SKM-1 (cell line): Measurements from ENCODE around the gene ZNF83.
"Not testable (repeated sequence)": the region's sequence is repeated elsewhere in the genome, so short reads cannot be mapped to it uniquely, and the experiment has no call there.

Experiments used
- DNase-seq: peaks from one replicate; lab custom pipeline; 2025; ENCODE audit not compliant: unreplicated experiment; lab: John Stamatoyannopoulos, UW

The ZNF83 gene

GRCh38 chr19:52637718-52638585 lies at the start of gene ZNF83:
Gene ZNF83 (minus strand): TSS chr19:52638355.
- DNase-seq: peak; percentile 57

DNA sequence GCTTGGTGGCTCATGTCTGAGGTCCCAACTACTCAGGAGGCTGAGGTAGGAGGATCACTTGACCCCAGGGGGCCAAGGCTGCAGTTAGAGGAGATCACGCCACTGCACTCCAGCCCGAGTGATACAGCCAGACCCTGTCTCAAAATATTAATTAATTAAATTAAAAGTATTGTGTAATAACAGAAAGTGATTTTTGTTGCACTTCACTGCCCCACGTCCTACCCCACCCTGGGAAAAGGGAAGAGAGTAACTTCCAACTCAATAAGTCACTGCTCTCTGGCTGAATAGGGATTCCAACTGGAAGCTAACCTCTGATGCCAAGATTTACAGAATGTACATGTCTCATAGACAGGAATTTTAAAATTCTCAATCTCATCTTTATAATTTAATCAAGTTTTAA lies 49.5 kb upstream of the ZNF83 start:
- no peak for DNase-seq

GRCh38 chr19:52685811-52686210 lies 47.7 kb upstream of the ZNF83 start:
- DNase-seq: no peak

- DNase-seq: not testable (repeated sequence)
These were observed 43.1 kb upstream of the ZNF83 start for GRCh38 chr19:52681216-52681615.

DNA sequence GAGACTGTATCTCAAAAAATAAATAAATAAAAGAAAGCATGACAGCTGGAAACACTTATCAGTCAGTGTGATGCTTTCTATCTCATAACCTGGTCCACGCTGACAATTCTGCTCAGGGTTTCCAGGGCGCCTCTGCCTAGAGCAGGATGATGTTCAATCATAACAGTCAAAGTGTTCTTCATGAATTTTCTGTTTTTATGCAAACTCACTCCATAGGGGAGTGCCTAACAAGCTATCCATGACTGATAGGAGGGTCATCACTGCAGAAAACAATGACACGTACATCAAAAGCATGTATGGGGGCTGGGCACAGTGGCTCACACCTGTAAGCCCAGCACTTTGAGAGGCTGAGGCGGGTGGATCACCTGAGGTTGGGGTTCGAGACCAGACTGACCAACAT lies 41.4 kb upstream of the ZNF83 start:
- no peak for DNase-seq

DNA sequence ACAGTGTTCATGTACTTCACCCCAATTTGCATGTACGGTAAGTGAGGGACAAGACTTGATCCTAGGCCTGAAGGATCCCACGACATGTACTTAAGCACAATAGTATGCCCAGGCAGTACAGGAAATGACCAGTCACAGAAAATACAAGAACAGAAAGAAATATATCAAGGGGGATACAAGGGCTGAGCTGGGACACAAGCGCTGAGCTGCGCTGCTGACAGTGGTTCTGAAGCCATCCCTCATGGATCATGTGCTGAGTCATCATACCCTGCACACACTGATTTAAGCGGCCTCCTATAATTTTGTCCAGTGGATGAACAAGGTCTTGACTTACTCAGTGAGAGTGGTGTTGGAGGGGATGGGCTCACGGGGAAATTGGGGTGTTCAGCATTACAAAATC lies 37.1 kb upstream of the ZNF83 start:
- not testable (repeated sequence) for DNase-seq

GRCh38 chr19:52673014-52673413 lies 34.9 kb upstream of the ZNF83 start:
- no peak for DNase-seq

DNA sequence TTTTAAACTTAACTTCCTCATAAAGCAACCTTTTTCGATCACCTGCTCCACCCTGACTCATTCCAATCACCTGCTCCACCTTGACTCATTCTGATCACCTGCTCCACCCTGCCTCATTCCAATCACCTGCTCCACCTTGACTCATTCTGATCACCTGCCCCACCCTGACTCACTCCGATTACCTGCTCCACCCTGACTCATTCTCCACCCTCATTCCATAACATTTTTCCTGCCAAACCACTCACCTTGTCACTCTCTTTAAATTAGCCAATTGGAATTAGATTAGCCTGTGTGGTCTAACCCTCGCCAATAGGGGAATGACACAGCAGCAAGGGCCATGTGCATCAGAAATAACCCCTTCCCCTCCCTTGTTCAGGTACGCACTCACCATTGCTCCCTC lies 31.9 kb upstream of the ZNF83 start:
- no peak for DNase-seq

GRCh38 chr19:52669586-52669985 lies 31.4 kb upstream of the ZNF83 start:
- DNase-seq: no peak

DNA sequence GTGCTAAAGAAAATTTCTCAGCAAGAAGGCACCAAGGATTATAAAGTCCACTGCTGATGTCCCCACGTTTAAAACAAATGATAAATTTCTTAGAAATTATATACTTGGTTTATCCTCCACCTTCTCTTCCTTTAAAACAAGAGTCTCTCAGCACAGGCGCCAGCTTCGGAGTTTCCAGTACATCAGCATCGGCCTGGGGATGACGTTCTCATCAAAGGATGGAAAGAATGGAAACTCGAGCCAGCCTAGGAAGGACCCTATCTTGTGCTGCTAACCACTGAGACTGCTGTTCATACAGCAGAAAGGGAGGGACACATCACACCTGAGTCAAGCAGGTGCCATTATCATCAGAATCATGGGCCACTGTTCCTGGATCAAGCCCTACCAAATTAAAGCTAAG lies 29.8 kb upstream of the ZNF83 start:
- DNase-seq: no peak

GRCh38 chr19:52666506-52666905 lies 28.4 kb upstream of the ZNF83 start:
- no peak for DNase-seq

GRCh38 chr19:52665529-52665928 lies 27.4 kb upstream of the ZNF83 start:
- no peak for DNase-seq

GRCh38 chr19:52665027-52665426 lies 26.9 kb upstream of the ZNF83 start:
- DNase-seq: no peak

GRCh38 chr19:52664461-52664860 lies 26.3 kb upstream of the ZNF83 start:
- DNase-seq: no peak

- no peak for DNase-seq
These were observed 24.5 kb upstream of the ZNF83 start for GRCh38 chr19:52662631-52663030.

DNA sequence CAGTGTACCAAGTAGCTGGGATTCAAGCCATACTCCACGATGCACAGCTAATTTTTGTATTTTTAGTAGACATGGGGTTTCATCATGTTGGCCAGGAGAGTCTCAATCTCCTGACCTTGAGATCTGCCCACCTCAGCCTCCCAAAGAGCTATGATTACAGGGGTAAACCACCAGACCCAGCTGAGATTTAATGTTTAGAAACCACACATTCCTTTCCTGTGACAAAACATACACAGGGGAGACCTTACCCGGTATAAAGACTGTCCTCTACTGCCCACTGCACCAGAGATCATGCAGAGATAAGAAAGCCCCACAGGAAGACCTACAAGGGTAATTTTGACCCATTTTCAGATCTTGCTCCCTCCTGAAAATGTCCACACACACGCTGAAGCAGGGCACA lies 22.8 kb upstream of the ZNF83 start:
- DNase-seq: no peak

DNA sequence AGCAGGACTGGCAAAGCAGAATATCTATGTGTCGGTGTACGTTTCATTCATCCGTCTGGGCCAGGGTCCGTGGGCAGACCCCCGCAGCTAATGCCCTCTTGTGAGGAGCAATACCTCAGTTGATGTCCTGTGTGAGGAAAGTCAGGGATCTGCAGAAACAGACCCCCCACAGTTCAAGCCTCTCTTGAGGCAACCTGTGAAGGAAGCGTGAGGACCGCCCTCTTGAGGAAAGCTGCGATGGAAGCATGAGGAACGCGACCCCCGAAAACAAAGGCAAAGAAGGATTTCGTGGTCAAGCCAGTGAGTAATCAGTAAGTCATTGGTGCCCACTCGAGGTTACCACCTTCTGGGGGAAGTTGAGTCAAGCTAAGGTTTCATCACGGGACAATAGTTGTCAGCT lies 20.9 kb upstream of the ZNF83 start:
- no peak for DNase-seq

- no peak for DNase-seq
These were observed 20.4 kb upstream of the ZNF83 start for GRCh38 chr19:52658595-52658994.

DNA sequence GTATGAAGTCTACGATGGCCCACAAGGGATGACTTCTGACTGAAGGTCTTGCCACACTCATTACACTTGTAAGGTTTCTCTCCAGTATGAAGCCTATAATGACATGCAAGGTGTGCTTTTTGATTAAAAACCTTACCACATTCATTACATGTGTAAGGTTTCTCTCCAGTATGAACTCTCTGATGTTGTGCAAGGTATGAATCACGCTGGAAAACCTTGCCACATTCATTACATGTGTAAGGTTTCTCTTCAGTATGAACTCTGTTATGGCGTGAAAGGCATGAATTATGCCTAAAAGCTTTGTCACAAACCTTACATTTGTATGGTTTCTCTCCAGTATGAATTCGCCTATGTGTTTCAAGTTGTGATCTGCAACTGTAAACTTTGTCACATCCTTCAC lies 15.0 kb upstream of the ZNF83 start:
- no peak for DNase-seq

DNA sequence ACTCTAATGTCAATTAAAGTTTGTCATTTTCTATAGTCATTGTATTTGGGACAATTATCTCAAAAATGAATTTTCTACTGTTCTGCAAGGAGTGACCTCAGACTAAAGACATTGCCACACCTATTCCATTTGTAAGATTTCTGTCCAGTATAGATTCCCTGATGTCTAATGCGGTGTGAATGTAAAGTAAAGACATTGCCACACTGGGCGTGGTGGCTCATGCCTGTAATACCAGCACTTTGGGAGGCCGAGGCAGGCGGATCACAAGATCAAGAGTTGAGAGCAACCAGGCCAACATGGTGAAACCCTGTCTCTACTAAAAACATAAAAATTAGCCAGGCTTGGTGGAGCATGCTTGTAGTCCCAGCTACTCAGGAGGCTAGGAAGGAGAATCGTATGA lies 13.8 kb upstream of the ZNF83 start:
- DNase-seq: no peak

- no peak for DNase-seq
These were observed 10.3 kb upstream of the ZNF83 start for GRCh38 chr19:52648336-52649016.

DNA sequence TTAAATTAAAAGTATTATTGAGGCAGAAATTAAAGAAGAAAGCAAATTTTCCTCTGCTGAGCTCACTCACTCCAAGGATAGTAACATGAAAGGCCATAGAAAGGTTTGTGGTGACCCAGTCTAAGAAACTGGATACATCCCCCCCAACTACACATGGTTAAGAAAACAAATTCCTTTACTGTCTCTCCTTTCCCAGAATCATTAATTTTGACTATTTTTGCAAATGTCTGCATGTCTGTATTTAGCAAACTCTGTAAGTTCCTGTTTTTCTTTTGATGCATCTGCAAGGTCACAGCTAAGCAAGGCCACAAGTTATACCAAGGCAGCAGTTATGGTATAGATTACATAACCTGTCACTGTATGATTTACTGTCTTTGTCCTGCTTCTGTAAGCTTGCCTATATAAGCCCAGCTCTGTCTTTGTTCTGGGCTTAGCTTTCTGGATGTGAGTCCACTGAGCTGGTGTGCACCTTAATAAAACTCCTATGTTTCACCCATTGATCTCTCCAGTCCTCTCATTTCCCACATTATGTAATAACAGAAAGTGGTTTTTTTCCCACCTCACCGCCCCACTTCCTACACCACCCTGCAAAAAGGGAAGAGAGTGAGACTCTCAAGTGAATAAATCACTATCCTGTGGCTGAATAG lies 8.5 kb upstream of the ZNF83 start:
- DNase-seq: no peak
